HG03575 (cell line): Measurements from ENCODE around the gene SMPD4.
"Not testable (repeated sequence)": the region's sequence is repeated elsewhere in the genome, so short reads cannot be mapped to it uniquely, and the experiment has no call there.

Experiments used
- ATAC-seq: cut with Tn5 transposase; IDR thresholded peaks from one replicate; pipeline ENCODE4 v1.9.1; 2021; ENCODE audit not compliant: unreplicated experiment, insufficient number of reproducible peaks, low FRiP score; ENCODE audit errors: extremely low read depth

The SMPD4 gene

GRCh38 chr2:130145006-130145414, 36.4 kb downstream of the SMPD4 start, which contains the start of gene CCDC74B:
TSS of gene CCDC74B (minus strand) at chr2:130145112. CDS start at chr2:130144996, 116 bp downstream.
- not testable (repeated sequence) for ATAC-seq

- not testable (repeated sequence) for ATAC-seq
Measured at GRCh38 chr2:130143266-130144039, 37.9 kb downstream of the SMPD4 start.

DNA sequence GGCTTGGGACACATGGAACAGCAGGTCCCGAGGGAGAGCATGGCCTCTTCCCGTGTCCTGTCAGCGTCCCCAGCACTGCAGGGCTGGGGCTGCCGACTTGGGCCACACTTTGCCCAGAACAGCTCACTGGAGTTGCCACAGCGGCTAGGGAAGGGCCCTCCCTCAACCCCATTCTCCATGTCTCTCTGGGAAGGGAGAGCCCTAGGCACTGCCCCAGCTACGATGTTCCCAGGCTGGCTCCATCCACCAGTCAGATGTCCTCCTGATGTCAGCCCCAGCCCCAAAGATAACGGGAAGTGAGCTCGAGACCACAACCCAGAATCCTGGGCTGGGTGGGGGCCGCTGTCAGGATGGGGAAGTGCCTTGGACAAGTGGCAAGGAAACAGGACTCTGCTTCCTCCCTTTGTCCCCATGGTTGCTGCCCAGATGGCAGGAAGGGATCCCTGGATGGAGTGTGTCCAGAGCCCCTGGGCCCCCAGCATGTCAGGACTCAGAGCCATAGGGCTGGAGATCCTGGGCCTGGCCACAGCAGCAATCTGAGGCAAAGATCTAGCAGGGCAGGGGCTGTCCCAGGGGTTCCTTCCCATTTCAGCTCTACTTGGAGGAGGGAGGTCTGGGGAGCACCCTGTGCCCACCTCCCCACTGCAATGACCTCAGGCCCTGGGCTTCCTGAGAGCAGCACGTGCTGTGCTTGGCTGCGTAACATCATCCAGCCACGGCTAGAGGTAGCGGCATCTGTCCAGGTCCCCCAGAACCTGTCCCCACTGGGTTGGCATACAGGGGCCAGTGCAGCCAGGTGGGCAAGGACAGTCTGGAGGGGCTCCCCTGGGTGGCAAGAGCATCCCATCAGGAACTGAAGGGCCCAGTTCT, 38.8 kb downstream of the SMPD4 start:
- ATAC-seq = not testable (repeated sequence)

DNA sequence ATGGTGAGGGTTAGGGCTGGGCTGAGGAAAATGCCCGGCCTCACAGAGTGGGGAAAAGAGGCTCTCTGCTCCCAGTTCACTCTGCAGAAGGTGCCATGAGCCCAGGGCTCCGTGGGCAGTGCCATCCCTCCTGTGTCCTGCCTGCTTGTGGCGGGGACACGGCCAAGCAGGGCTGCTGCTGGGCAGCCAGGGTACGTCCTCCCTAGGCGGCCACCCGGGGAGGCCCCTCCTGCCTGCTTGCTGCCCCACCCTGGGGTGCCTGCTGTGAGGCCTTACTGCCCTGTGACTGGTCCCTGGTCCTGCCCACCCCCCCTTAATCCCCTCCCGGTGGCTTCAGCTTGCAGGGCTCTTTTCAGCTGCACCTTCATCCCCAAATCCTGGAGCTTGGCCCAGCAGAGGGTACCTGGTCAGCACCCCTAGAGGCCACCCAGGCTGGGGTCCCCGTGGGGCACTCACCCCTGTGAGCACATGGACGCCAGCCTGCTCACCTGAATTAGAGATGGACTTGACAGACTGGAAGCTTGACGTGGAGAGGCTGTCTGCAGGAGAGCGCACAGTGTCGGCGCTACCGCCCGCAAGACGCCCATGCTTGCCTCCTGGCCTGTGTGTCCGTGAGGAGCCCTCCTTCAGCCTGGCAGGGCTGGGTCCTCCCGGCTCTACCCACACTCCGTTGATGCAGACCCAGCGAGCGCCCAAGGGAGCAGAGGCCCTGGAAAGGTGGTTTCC, 39.6 kb downstream of the SMPD4 start:
- not testable (repeated sequence) for ATAC-seq

- ATAC-seq = not testable (repeated sequence)
Measured at GRCh38 chr2:130141002-130141401, 40.4 kb downstream of the SMPD4 start.

GRCh38 chr2:130140516-130140915, 40.9 kb downstream of the SMPD4 start:
- ATAC-seq = not testable (repeated sequence)

GRCh38 chr2:130139331-130140280, 41.8 kb downstream of the SMPD4 start:
- ATAC-seq = not testable (repeated sequence)

DNA sequence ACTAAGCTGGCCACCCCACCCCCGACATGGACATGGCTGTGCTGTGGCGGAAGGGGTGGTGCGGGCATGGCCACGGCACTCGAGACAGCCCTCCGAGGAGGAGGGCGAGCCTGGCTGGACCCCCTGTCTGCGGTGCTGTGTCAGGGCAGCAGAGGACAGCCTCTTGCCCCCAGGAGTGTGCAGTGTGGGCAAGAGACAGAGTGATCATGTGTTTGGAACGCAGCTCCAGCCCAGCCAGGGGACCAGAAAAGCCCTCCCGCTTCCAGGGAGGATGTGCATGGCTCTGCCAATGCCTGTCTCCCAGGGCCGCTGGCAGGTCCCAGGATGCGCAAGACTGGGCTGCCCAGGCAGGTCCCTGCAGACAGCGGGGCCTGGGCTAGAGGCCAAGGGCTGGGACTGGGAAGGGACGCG, 42.6 kb downstream of the SMPD4 start:
- ATAC-seq = not testable (repeated sequence)

DNA sequence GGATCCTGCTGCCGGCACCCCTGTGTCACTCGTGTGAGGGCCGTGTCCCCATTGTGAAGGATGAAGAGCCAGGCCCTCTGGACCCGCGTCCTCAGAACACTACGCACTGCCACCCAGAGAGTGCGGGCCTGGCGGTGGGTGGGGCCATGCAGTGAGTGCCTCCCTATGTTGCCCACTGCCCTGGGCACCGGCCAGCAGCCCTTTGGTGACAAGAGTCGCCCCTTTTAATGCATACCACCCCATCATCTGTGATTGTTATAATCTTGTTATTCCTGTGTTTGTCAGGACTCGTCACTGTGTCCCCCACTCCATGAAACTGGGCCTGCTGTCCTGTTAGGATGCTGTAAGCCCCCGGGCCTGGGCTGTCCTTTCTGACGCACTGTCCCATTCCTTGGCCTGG, 43.1 kb downstream of the SMPD4 start:
- not testable (repeated sequence) for ATAC-seq

DNA sequence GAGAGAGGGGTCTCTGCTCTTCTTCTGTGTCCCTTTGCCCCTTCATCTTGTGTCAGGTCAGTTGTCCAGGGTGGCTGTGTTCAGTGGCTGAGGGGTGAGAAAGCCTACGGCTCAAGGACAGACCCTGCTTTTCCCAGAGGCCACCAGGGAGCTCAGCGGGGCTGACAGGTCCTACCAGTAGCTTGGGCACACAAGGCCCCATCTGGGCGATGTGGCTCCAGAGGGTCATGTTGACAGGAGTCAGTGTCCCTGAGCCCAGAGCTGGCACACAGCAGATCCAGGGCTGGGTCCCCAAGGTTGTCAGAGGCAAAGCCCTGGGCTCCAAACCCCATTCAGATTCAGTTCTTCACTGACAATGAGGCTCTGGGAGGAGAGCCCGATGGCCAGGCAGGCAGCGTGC, 44.3 kb downstream of the SMPD4 start:
- not testable (repeated sequence) for ATAC-seq

DNA sequence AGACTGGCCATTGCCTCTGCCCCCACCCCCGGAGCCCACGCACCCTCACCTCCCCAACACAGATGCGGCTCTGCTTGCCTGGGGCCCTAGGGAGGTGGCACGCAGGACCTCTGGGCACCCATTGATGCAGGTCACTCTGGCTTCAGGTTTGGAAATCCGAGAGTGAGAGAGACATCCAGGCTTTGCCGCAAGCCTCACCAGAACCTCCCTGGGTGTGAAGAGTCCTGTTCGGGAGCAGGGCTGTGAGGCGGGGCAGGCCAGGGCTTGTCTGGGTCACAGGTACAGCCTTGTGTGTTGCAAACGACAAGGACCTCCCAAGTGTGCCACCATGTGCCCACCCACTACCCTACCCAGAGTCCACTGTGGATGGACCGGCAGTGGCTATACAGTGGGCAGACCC, 44.9 kb downstream of the SMPD4 start:
- not testable (repeated sequence) for ATAC-seq

- ATAC-seq = no peak
Measured at GRCh38 chr2:130135692-130136541, 45.5 kb downstream of the SMPD4 start.

- ATAC-seq = not testable (repeated sequence)
Measured at GRCh38 chr2:130129120-130129829, 52.1 kb downstream of the SMPD4 start, which contains the start of gene POTEF. TSS of gene POTEF (minus strand) at chr2:130129222. CDS start at chr2:130120515, 8,707 bp downstream.

GRCh38 chr2:130128464-130128863, 52.9 kb downstream of the SMPD4 start:
- ATAC-seq = not testable (repeated sequence)

- ATAC-seq = not testable (repeated sequence)
Measured at GRCh38 chr2:130127726-130128125, 53.7 kb downstream of the SMPD4 start.

DNA sequence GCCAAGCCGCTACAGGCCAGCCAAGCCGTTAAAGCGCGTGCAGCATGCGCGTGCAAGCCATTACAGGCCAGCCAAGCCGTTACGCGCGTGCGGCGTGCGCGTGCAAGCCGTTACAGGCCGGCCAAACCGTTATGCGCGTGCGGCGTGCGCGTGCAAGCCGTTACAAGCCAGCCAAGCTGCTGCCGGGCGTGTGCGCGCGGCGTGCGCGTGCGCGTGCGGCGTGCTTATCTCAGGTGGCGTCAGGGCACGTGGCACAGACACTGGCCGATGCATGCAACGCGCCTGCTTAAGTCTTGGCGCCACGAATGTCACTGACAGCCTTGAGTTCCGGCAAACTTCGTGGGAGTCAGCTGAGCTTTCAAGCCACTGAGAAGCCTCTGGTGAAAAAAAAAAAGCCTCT, 60.5 kb downstream of the SMPD4 start:
- ATAC-seq = not testable (repeated sequence)
